H9 (cell line): Measurements from ENCODE around the gene RNF8. TPM values are rescaled to one million over a fixed set of nuclear protein-coding genes. Genes with fewer than 3 reads are reported as not detected.

Experiments used
- DNase-seq: peaks from one replicate; pipeline ENCODE4 v3.0.0-alpha.2; 2017
- H2AFZ ChIP-seq: one replicate; pipeline ENCODE4 v1.6.1; 2013; ENCODE audit warnings: mild to moderate bottlenecking, low read length, control low read depth, moderate library complexity
- H2AK5ac ChIP-seq: 2 replicates; pipeline ENCODE4 v1.6.1; 2013; ENCODE audit warnings: low read length, control low read depth, mixed read lengths; ENCODE audit not compliant: insufficient read length
- H2BK120ac ChIP-seq: one replicate; pipeline ENCODE4 v1.6.1; 2013; ENCODE audit warnings: low read depth, mild to moderate bottlenecking, low read length, control low read depth, inconsistent platforms; ENCODE audit not compliant: poor library complexity, severe bottlenecking
- H2BK12ac ChIP-seq: 2 replicates; pipeline ENCODE4 v1.6.1; 2013; ENCODE audit warnings: low read length, control low read depth, mixed read lengths, low read depth; ENCODE audit not compliant: insufficient read length
- H2BK15ac ChIP-seq: 2 replicates; pipeline ENCODE4 v1.6.1; 2013; ENCODE audit warnings: low read depth, low read length, control low read depth
- H2BK20ac ChIP-seq: one replicate; pipeline ENCODE4 v1.6.1; 2013; ENCODE audit warnings: low read depth, mild to moderate bottlenecking, low read length, control low read depth, inconsistent platforms; ENCODE audit not compliant: poor library complexity, severe bottlenecking
- H2BK5ac ChIP-seq: 2 replicates; pipeline ENCODE4 v1.6.1; 2013; ENCODE audit warnings: low read length, control low read depth, mixed read lengths; ENCODE audit not compliant: insufficient read length
- H3K14ac ChIP-seq: 2 replicates; pipeline ENCODE4 v1.6.1; 2013; ENCODE audit warnings: low read length, control low read depth; ENCODE audit not compliant: insufficient read depth
- H3K18ac ChIP-seq: 2 replicates; pipeline ENCODE4 v1.6.1; 2013; ENCODE audit warnings: low read depth, mild to moderate bottlenecking, mixed read lengths, low read length, control low read depth; ENCODE audit not compliant: insufficient read length
- H3K23ac ChIP-seq: 2 replicates; pipeline ENCODE4 v1.6.1; 2013; ENCODE audit warnings: low read length, control low read depth, mixed read lengths, low read depth; ENCODE audit not compliant: insufficient read length
- H3K23me2 ChIP-seq: 2 replicates; pipeline ENCODE4 v1.6.1; 2013; ENCODE audit warnings: low read depth, mild to moderate bottlenecking, mixed read lengths, low read length, control low read depth; ENCODE audit not compliant: insufficient read length, poor library complexity, severe bottlenecking
- H3K27ac ChIP-seq: 2 replicates; pipeline ENCODE4 v1.5.1; 2013; ENCODE audit warnings: low read length, control low read depth, mixed read lengths, low read depth; ENCODE audit not compliant: insufficient read length
- H3K27me3 ChIP-seq: 2 replicates; pipeline ENCODE4 v1.6.1; 2013; ENCODE audit warnings: low read length, control low read depth, inconsistent platforms; ENCODE audit not compliant: insufficient read depth
- H3K4ac ChIP-seq: 2 replicates; pipeline ENCODE4 v1.6.1; 2013; ENCODE audit warnings: low read depth, mild to moderate bottlenecking, control low read depth, inconsistent platforms, low read length, moderate library complexity
- H3K4me1 ChIP-seq: 2 replicates; pipeline ENCODE4 v1.6.1; 2013; ENCODE audit warnings: low read length, control low read depth, inconsistent platforms; ENCODE audit not compliant: insufficient read depth
- H3K4me2 ChIP-seq: 2 replicates; pipeline ENCODE4 v1.6.1; 2013; ENCODE audit warnings: low read length, control low read depth, mixed read lengths; ENCODE audit not compliant: insufficient read length, insufficient read depth
- H3K56ac ChIP-seq: 2 replicates; pipeline ENCODE4 v1.6.1; 2013; ENCODE audit warnings: low read depth, mild to moderate bottlenecking, mixed read lengths, low read length, control low read depth; ENCODE audit not compliant: insufficient read length
- H3K79me1 ChIP-seq: 2 replicates; pipeline ENCODE4 v1.6.1; 2013; ENCODE audit warnings: low read depth, mild to moderate bottlenecking, moderate library complexity, low read length, control low read depth, inconsistent platforms; ENCODE audit not compliant: insufficient read depth, poor library complexity, severe bottlenecking
- H3K79me2 ChIP-seq: 2 replicates; pipeline ENCODE4 v1.6.1; 2013; ENCODE audit warnings: low read length, control low read depth, inconsistent platforms; ENCODE audit not compliant: insufficient read depth
- H3K9ac ChIP-seq: 2 replicates; pipeline ENCODE4 v1.6.1; 2013; ENCODE audit warnings: low read length, control low read depth, mixed read lengths; ENCODE audit not compliant: insufficient read length; ENCODE audit errors: extremely low read depth
- H3K9me3 ChIP-seq: one replicate; pipeline ENCODE4 v1.6.1; 2013; ENCODE audit warnings: low read depth, low read length, inconsistent platforms; ENCODE audit not compliant: control insufficient read depth
- H3T11ph ChIP-seq: one replicate; pipeline ENCODE4 v1.6.1; 2013; ENCODE audit warnings: mild to moderate bottlenecking, low read length, control low read depth, inconsistent platforms
- H4K20me1 ChIP-seq: one replicate; pipeline ENCODE4 v1.6.1; 2013; ENCODE audit not compliant: control insufficient read depth, insufficient read length, insufficient read depth
- H4K5ac ChIP-seq: 2 replicates; pipeline ENCODE4 v1.6.1; 2013; ENCODE audit warnings: low read depth, mild to moderate bottlenecking, mixed read lengths, low read length, control low read depth; ENCODE audit not compliant: insufficient read length
- H4K8ac ChIP-seq: replicated peaks from 2 replicates; pipeline ENCODE4 v1.6.1; 2013; ENCODE audit warnings: low read length, control low read depth, mixed read lengths, low read depth; ENCODE audit not compliant: insufficient read length
- H4K91ac ChIP-seq: 2 replicates; pipeline ENCODE4 v1.6.1; 2013; ENCODE audit warnings: low read depth, mild to moderate bottlenecking, moderate library complexity, mixed read lengths, low read length, control low read depth; ENCODE audit not compliant: insufficient read length
- H3K27ac Mint-ChIP-seq, 3 experiments: 2 replicates in 2 of 3; 3 replicates in 1 of 3; pipeline ENCODE4 v1.8.0; 2020 to 2021; ENCODE audit warnings: mixed read lengths in 3 of 3, mild to moderate bottlenecking in 1 of 3, moderate library complexity in 1 of 3
- H3K27me3 Mint-ChIP-seq: 2 replicates; pipeline ENCODE4 v1.8.0; 2021; ENCODE audit warnings: low read depth, mild to moderate bottlenecking, moderate library complexity, mixed read lengths
- H3K36me3 Mint-ChIP-seq, 3 experiments: 2 replicates in 2 of 3; 3 replicates in 1 of 3; pipeline ENCODE4 v1.8.0; 2020 to 2021; ENCODE audit warnings: low read depth in 3 of 3, mixed read lengths in 3 of 3; ENCODE audit not compliant: insufficient read depth in 1 of 3
- H3K4me1 Mint-ChIP-seq, 2 experiments: 2 replicates each; pipeline ENCODE4 v1.8.0; 2020; ENCODE audit warnings: mixed read lengths in 2 of 2
- H3K4me3 Mint-ChIP-seq, 2 experiments: 2 replicates in 1 of 2; 3 replicates in 1 of 2; pipeline ENCODE4 v1.8.0; 2020 to 2021; ENCODE audit warnings: mild to moderate bottlenecking in 2 of 2, mixed read lengths in 2 of 2, moderate library complexity in 1 of 2
- H3K9me3 Mint-ChIP-seq, 2 experiments: 2 replicates in 1 of 2; 3 replicates in 1 of 2; pipeline ENCODE4 v1.8.0; 2020; ENCODE audit warnings: mild to moderate bottlenecking in 2 of 2, mixed read lengths in 2 of 2, moderate library complexity in 1 of 2
- WGBS: extraction: QIAGEN DNeasy Blood & Tissue Kit; methylation state at CpG from one replicate; pipeline ENCODE4 v1.1.7; 2013; ENCODE audit warnings: missing lambda C conversion rate, low lambda C conversion rate, mixed read lengths; ENCODE audit not compliant: insufficient read length; ENCODE audit errors: extremely low coverage; 5-methylcytosine and 5-hydroxymethylcytosine counted together
- total RNA-seq: library from RNA; stranded (reverse); gene quantifications from 2 replicates; pipeline ENCODE4 v1.2.1, GENCODE V29; 2021
- TF ChIP-seq, protein P1 (sequence below): fragments of 200-600 bp; sonication (generic); conservative IDR thresholded peaks from 3 replicates; pipeline ENCODE4 v1.8.0; 2021; ENCODE audit warnings: antibody characterized with exemption, mild to moderate bottlenecking

Gene RNF8
- total RNA-seq, 1 experiment from 2014 or later: 34.7 TPM

DNA sequence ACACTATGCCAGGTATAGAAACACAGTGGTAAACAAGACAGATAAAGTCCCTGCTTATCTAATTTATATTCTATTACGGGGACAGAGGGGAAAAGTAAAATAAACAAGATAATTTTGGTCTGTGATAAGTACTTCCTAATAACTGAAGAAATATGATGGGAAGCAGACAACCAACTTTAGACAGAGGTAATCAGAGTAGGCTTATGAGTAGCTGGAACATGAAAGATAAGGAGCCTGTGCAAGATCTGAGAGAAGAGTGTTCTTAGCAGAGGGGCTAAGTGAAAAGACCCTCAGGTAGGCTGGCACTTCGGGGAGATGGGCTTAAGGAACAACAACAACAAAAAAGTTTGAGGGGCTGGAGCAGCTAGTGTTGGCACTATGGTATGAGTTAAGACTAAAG is 4.1 kb downstream of the RNF8 start:
- H3K27me3 ChIP-seq: no peaks in the 10 kb centered on the region
- no peak overlapping the region for H3K14ac ChIP-seq
- H2BK20ac ChIP-seq: no peak overlapping the region
- H3T11ph ChIP-seq: no peak overlapping the region
- no peak overlapping the region for H3K27ac ChIP-seq
- peaks cover 11% of the 10 kb centered on the region for H3K23me2 ChIP-seq
- no peak overlapping the region for H4K5ac ChIP-seq
- H4K20me1 ChIP-seq: no peaks in the 10 kb centered on the region
- no peak overlapping the region for H3K56ac ChIP-seq
- no peak overlapping the region for H2AFZ ChIP-seq
- H3K27me3 Mint-ChIP-seq: peaks cover 7% of the 10 kb centered on the region
- no peak overlapping the region for H2AK5ac ChIP-seq
- no CpG with 5 or more reads among the region's 2 CpGs for WGBS
- H3K18ac ChIP-seq: no peak overlapping the region
- peaks cover 25 to 28% of the 10 kb centered on the region in 2 experiments for H3K4me1 Mint-ChIP-seq
- H3K79me2 ChIP-seq: peaks cover 12% of the 10 kb centered on the region; the same call in 1 of the 2 replicates
- no peak overlapping the region for H2BK15ac ChIP-seq
- H3K4me3 Mint-ChIP-seq: no peak overlapping the region
- H2BK5ac ChIP-seq: no peak overlapping the region
- TF ChIP-seq, protein P1, sequence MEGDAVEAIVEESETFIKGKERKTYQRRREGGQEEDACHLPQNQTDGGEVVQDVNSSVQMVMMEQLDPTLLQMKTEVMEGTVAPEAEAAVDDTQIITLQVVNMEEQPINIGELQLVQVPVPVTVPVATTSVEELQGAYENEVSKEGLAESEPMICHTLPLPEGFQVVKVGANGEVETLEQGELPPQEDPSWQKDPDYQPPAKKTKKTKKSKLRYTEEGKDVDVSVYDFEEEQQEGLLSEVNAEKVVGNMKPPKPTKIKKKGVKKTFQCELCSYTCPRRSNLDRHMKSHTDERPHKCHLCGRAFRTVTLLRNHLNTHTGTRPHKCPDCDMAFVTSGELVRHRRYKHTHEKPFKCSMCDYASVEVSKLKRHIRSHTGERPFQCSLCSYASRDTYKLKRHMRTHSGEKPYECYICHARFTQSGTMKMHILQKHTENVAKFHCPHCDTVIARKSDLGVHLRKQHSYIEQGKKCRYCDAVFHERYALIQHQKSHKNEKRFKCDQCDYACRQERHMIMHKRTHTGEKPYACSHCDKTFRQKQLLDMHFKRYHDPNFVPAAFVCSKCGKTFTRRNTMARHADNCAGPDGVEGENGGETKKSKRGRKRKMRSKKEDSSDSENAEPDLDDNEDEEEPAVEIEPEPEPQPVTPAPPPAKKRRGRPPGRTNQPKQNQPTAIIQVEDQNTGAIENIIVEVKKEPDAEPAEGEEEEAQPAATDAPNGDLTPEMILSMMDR: no peak
- no peak overlapping the region for H3K23ac ChIP-seq
- no peak overlapping the region for H3K27ac Mint-ChIP-seq
- no peak overlapping the region for H2BK120ac ChIP-seq
- no peak overlapping the region for H3K9ac ChIP-seq
- H4K8ac ChIP-seq: no peak overlapping the region
- H3K4ac ChIP-seq: no peak overlapping the region
- H4K91ac ChIP-seq: no peak overlapping the region
- peaks cover 4% of the 10 kb centered on the region; the same call in 1 of the 2 replicates for H3K4me1 ChIP-seq
- peaks cover 0 to 5% of the 10 kb centered on the region in 2 experiments; a peak in 1 of 5 replicates for H3K9me3 Mint-ChIP-seq
- no peaks in the 10 kb centered on the region for H3K79me1 ChIP-seq
- no peaks in the 10 kb centered on the region for H3K9me3 ChIP-seq
- no peak for DNase-seq
- H3K36me3 Mint-ChIP-seq: peaks cover 5 to 9% (median 6%) of the 10 kb centered on the region in 3 experiments; a peak in 6 of 7 replicates
- no peak overlapping the region for H2BK12ac ChIP-seq
- no peak overlapping the region for H3K4me2 ChIP-seq
